Gastrocnemius medialis (tissue), 4 donors: Measurements from ENCODE around the gene KDM4B.

Source experiments
- POLR2A ChIP-seq, 2 donors: fragments of 450-650 bp; IDR thresholded peaks; one replicate each; pipeline ENCODE4 v1.6.1; 2017; ENCODE audit warnings: antibody characterized with exemption in 2 of 2, mild to moderate bottlenecking in 2 of 2, moderate library complexity in 2 of 2
- TF ChIP-seq, protein P1 (sequence below), 5 experiments: fragments of 450-650 bp in 3 of 5; fragments of 200-600 bp in 2 of 5; sonication (generic) in 2 of 5; IDR thresholded peaks in 4 of 5; conservative IDR thresholded peaks in 1 of 5; 1 replicate in 4 of 5; 2 replicates in 1 of 5; pipeline ENCODE4 v1.5.1; 2016 to 2019; ENCODE audit warnings: antibody characterized with exemption in 5 of 5, mild to moderate bottlenecking in 3 of 5, moderate library complexity in 3 of 5

DNA sequence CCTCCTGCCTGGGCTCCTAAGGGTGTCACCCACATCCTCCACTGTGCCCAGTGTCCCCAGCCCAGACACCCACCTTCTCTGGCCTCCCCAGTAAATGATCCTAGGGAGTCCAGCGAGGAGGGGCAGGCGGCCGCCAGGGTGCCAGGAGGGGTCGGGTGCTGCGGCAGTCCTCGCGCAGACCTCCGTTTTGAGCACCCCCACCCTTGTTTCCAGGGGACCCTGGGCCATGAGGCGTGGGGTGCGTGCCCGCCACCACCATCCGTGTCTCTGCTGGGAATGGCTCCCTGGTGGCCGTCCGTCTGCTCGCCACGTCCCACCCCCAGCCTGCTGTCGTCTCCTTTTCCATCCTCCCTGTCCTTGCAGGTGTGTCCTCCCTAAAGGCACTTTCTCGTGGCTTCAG lies 133.0 kb downstream of the KDM4B start:
- TF ChIP-seq, protein P1, sequence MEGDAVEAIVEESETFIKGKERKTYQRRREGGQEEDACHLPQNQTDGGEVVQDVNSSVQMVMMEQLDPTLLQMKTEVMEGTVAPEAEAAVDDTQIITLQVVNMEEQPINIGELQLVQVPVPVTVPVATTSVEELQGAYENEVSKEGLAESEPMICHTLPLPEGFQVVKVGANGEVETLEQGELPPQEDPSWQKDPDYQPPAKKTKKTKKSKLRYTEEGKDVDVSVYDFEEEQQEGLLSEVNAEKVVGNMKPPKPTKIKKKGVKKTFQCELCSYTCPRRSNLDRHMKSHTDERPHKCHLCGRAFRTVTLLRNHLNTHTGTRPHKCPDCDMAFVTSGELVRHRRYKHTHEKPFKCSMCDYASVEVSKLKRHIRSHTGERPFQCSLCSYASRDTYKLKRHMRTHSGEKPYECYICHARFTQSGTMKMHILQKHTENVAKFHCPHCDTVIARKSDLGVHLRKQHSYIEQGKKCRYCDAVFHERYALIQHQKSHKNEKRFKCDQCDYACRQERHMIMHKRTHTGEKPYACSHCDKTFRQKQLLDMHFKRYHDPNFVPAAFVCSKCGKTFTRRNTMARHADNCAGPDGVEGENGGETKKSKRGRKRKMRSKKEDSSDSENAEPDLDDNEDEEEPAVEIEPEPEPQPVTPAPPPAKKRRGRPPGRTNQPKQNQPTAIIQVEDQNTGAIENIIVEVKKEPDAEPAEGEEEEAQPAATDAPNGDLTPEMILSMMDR (IDR thresholded peaks at IDR 0.05 in 4 of 5, conservative IDR thresholded peaks at IDR 0.05 in 1 of 5) = no peak
- no peak for TF ChIP-seq POLR2A (IDR thresholded peaks at IDR 0.05)
